Loucy (cell line): ENCODE data around the gene PTTG1IP.

ENCODE experiments used
- CTCF ChIP-seq: fragments of 200-600 bp; sonication (generic); conservative IDR thresholded peaks from 2 replicates; pipeline ENCODE4 v1.5.1; 2014; ENCODE audit warnings: mild to moderate bottlenecking, antibody characterized with exemption, low read length
- EZH2phosphoT487 ChIP-seq: fragments of 200-600 bp; IDR thresholded peaks from 2 replicates; pipeline ENCODE4 v1.6.1; 2018; ENCODE audit warnings: antibody characterized with exemption, mild to moderate bottlenecking, moderate library complexity, borderline replicate concordance

GRCh38 chr21:44856131-44856530 lies 17.4 kb downstream of the PTTG1IP start:
- TF ChIP-seq CTCF: no peak
- TF ChIP-seq EZH2phosphoT487: no peak
